ENCODE results near the gene CDPF1.

- TF ChIP-seq POLR2AphosphoS5 (IDR thresholded peaks at IDR 0.05): no peak
- no peak for TF ChIP-seq CTCF (IDR thresholded peaks at IDR 0.05 in 8 of 11, conservative IDR thresholded peaks at IDR 0.05 in 3 of 11)
Measured at GRCh38 chr22:46272196-46272595, 22.1 kb upstream of the CDPF1 start.
